OCI-LY7 (cell line): ENCODE results near the gene NAT10. TPM values are rescaled to one million over a fixed set of nuclear protein-coding genes. Genes with fewer than 3 reads are reported as not detected.

Source experiments
- BruUV-seq: library from RNA; stranded (reverse); fragments of 400-500 nt; replicated peaks from 2 replicates; lab custom pipeline; 2021; lab: Mats Ljungman, UMichigan
- CTCF ChIA-PET: fragments of 300-600 bp; sonication (Branson Sonifier 250); formaldehyde crosslinking; loops from one replicate; lab custom pipeline; 2022; ENCODE audit warnings: antibody characterized with exemption; ENCODE audit not compliant: unreplicated experiment; lab: Charles Lee
- POLR2A ChIA-PET: fragments of 300-600 bp; sonication (Branson Sonifier 250); formaldehyde crosslinking; loops from one replicate; lab custom pipeline; 2022; ENCODE audit warnings: antibody characterized with exemption; lab: Charles Lee
- DNase-seq: peaks from one replicate; pipeline ENCODE4 v3.0.0-alpha.2; 2015; ENCODE audit warnings: low spot score
- H2AFZ ChIP-seq: fragments of 200-600 bp; sonication (generic), shearing (Covaris generic); 2 replicates; pipeline ENCODE4 v1.6.1; 2014; ENCODE audit warnings: mild to moderate bottlenecking, antibody characterized with exemption, low read length, moderate library complexity
- H3K27ac ChIP-seq: fragments of 200-600 bp; sonication (generic); 2 replicates; pipeline ENCODE4 v1.5.1; 2014; ENCODE audit warnings: mixed run types, low read depth, mild to moderate bottlenecking, moderate library complexity, low read length, inconsistent platforms; ENCODE audit not compliant: poor library complexity, severe bottlenecking
- H3K36me3 ChIP-seq: fragments of 200-600 bp; sonication (generic); 2 replicates; pipeline ENCODE4 v1.6.1; 2014; ENCODE audit warnings: mild to moderate bottlenecking, antibody characterized with exemption, low read length, moderate library complexity, mixed read lengths; ENCODE audit not compliant: insufficient read depth
- H3K4me1 ChIP-seq: fragments of 200-600 bp; sonication (generic); 2 replicates; pipeline ENCODE4 v1.5.1; 2014; ENCODE audit warnings: mild to moderate bottlenecking, low read length; ENCODE audit not compliant: insufficient read depth, poor library complexity, severe bottlenecking
- H3K4me2 ChIP-seq: fragments of 200-600 bp; sonication (generic); 2 replicates; pipeline ENCODE4 v1.6.1; 2014; ENCODE audit warnings: mild to moderate bottlenecking, low read length
- H3K4me3 ChIP-seq: fragments of 200-600 bp; sonication (generic); 2 replicates; pipeline ENCODE4 v1.5.1; 2014; ENCODE audit warnings: mild to moderate bottlenecking, low read depth, low read length; ENCODE audit not compliant: poor library complexity, severe bottlenecking
- H3K79me2 ChIP-seq: fragments of 200-600 bp; sonication (generic); 2 replicates; pipeline ENCODE4 v1.6.1; 2016; ENCODE audit warnings: low read depth, mild to moderate bottlenecking, low read length, moderate library complexity, mixed read lengths; ENCODE audit not compliant: insufficient read depth
- H3K9me2 ChIP-seq: fragments of 200-600 bp; sonication (generic); 2 replicates; pipeline ENCODE4 v1.6.1; 2016; ENCODE audit warnings: mild to moderate bottlenecking, low read length, mixed read lengths; ENCODE audit not compliant: insufficient read depth
- H3K9me3 ChIP-seq: fragments of 200-600 bp; sonication (generic); 2 replicates; pipeline ENCODE4 v1.6.1; 2014; ENCODE audit warnings: mild to moderate bottlenecking, mixed run types, low read length, mixed read lengths
- H4K20me1 ChIP-seq: fragments of 200-600 bp; sonication (generic); 2 replicates; pipeline ENCODE4 v1.6.1; 2014; ENCODE audit warnings: mild to moderate bottlenecking, antibody characterized with exemption, low read length, moderate library complexity, mixed read lengths; ENCODE audit not compliant: insufficient read depth
- CTCF ChIP-seq: fragments of 200-600 bp; sonication (generic); conservative IDR thresholded peaks from 2 replicates; pipeline ENCODE4 v1.5.1; 2014; ENCODE audit warnings: mild to moderate bottlenecking, antibody characterized with exemption, low read length, moderate library complexity, mixed read lengths
- EZH2phosphoT487 ChIP-seq: fragments of 200-600 bp; sonication (generic); IDR thresholded peaks from 2 replicates; pipeline ENCODE4 v1.6.1; 2018; ENCODE audit warnings: low read depth, borderline replicate concordance, mild to moderate bottlenecking, mixed run types, antibody characterized with exemption, low read length, moderate library complexity, mixed read lengths
- intact Hi-C: fragments of 100-400 bp; cut with micrococcal nuclease; formaldehyde crosslinking; loops from one replicate; pipeline ENCODE4 v1.10.0; 2022; ENCODE audit not compliant: unreplicated experiment
- total RNA-seq, 2 experiments: library from RNA; depleted of rRNA in 1 of 2; stranded (reverse); fragments of >200 nt in 1 of 2; shearing (Covaris generic) in 1 of 2; gene quantifications; 2 replicates each; pipeline ENCODE4 v1.2.3, GENCODE V29; 2014 to 2022

The NAT10 gene
- total RNA-seq, 2 experiments from 2014 or later, result 64.9 to 120 TPM

DNA sequence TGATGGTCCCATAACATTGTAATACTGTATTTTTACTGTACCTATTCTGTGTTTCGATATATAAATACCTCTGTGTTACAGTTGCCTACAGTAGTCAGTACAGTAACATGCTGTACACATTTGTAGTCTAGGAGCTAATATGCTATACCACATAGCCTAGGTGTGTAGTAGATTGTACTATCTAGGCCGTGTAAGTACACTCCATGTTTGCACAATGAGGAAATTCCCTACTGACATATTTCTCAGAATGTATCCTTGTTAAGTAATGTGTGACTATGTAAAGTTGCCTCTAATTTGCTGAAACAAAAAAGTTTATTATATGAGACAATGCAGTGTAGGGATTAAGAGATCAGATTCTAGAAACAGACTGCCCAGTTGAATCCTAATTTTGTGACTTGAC is 32.6 kb upstream of the NAT10 start:
- no peak overlapping the region for H3K27ac ChIP-seq
- H3K4me1 ChIP-seq, result peaks cover 10% of the 10 kb centered on the region
- ChIA-PET POLR2A (interaction anchor here (0.6 to 2.8 kb wide), 4 partner anchors 8 to 878 kb away, joined by 3 to 20 read pairs (median 6); no protein-coding TSS in a partner anchor), CTCF (no interaction called here)
- TF ChIP-seq EZH2phosphoT487 (no peak), CTCF (no peak)
- H3K4me2 ChIP-seq, result no peak overlapping the region
- intact Hi-C loops, result no loop called here
- H3K4me3 ChIP-seq, result no peak overlapping the region
- H3K36me3 ChIP-seq, result peaks cover 98% of the 10 kb centered on the region
- no peaks in the 10 kb centered on the region for H3K9me3 ChIP-seq
- peaks cover 51% of the 10 kb centered on the region for H4K20me1 ChIP-seq
- no peak overlapping the region for H2AFZ ChIP-seq
- no peak for DNase-seq
- peaks cover 99% of the 10 kb centered on the region for H3K79me2 ChIP-seq
- BruUV-seq, result no TSS peak
- H3K9me2 ChIP-seq, result no peaks in the 10 kb centered on the region

- H3K79me2 ChIP-seq, result peaks cover 92% of the 10 kb centered on the region
- POLR2A ChIA-PET, result interaction anchor here (1.7 to 2.0 kb wide), 4 partner anchors 9 to 24 kb away, joined by 4 to 6 read pairs (median 6); partner anchors contain the start of gene CAPRIN1
- H3K27ac ChIP-seq, result no peak overlapping the region
- no peak for DNase-seq
- H2AFZ ChIP-seq, result no peak overlapping the region
- no peak for TF ChIP-seq EZH2phosphoT487
- no peak for TF ChIP-seq CTCF
- peaks cover 41% of the 10 kb centered on the region for H4K20me1 ChIP-seq
- intact Hi-C loops, result no loop called here
- no TSS peak for BruUV-seq
- no peaks in the 10 kb centered on the region for H3K9me2 ChIP-seq
- H3K36me3 ChIP-seq, result peaks cover 99% of the 10 kb centered on the region
- H3K4me1 ChIP-seq, result peaks cover 3% of the 10 kb centered on the region
- CTCF ChIA-PET, result no interaction called here
- H3K4me2 ChIP-seq, result no peak overlapping the region
- H3K4me3 ChIP-seq, result no peak overlapping the region
- H3K9me3 ChIP-seq, result no peaks in the 10 kb centered on the region
Measured at GRCh38 chr11:34074391-34074790, 31.0 kb upstream of the NAT10 start.

- intact Hi-C loops, result no loop called here
- Histone ChIP-seq H4K20me1 (peaks cover 32% of the 10 kb centered on the region), H3K9me2 (no peaks in the 10 kb centered on the region), H3K79me2 (peaks cover 83% of the 10 kb centered on the region), H3K36me3 (peaks cover 99% of the 10 kb centered on the region), H3K4me1 (peaks cover 3% of the 10 kb centered on the region), H3K9me3 (no peaks in the 10 kb centered on the region), H3K4me3 (no peak overlapping the region), H3K27ac (no peak overlapping the region), H2AFZ (no peak overlapping the region), H3K4me2 (no peak overlapping the region)
- POLR2A ChIA-PET, result interaction anchor here (0.9 to 2.8 kb wide), 6 partner anchors 9 to 25 kb away, joined by 4 to 13 read pairs (median 5); partner anchors contain the start of gene CAPRIN1
- CTCF ChIA-PET, result no interaction called here
- TF ChIP-seq CTCF, result no peak
- TF ChIP-seq EZH2phosphoT487, result no peak
- no peak for DNase-seq
- BruUV-seq, result no TSS peak
Measured at GRCh38 chr11:34075178-34075820, 30.1 kb upstream of the NAT10 start.
